K562 (cell line): Measurements from ENCODE around the gene STAMBPL1. TPM values are rescaled to one million over a fixed set of nuclear protein-coding genes. Genes with fewer than 3 reads are reported as not detected.

Experiments used
- ATAC-seq: fragments of 200-7000 bp; cut with Tn5 transposase; 3 replicates; pipeline ENCODE4 v1.9.1; 2020; ENCODE audit warnings: moderate library complexity
- BruUV-seq: library from RNA; stranded (reverse); fragments of 400-500 nt; replicated peaks from 2 replicates; lab custom pipeline; 2021; lab: Mats Ljungman, UMichigan
- CTCF ChIA-PET: fragments of 300-600 bp; formaldehyde crosslinking; extraction: SDS; loops from one replicate; lab custom pipeline; 2021; ENCODE audit warnings: low intra/inter-chr PET ratio; lab: Yijun Ruan, JAX
- POLR2A ChIA-PET: fragments of 300-600, 350-650 bp; sonication (Branson Sonifier 250); formaldehyde crosslinking; extraction: SDS; loops from one replicate; lab custom pipeline; 2021; ENCODE audit warnings: antibody characterized with exemption, inconsistent platforms; lab: Yijun Ruan, JAX
- DNase-seq, 4 experiments: peaks; one replicate each; pipeline versions ENCODE4 v3.0.0 to v3.0.0-alpha.2; 2011 to 2018; ENCODE audit warnings: low spot score in 3 of 4, mixed read lengths in 3 of 4; ENCODE audit errors: extremely low read depth in 1 of 4
- FAIRE-seq: peaks from 2 replicates; lab custom pipeline; 2011; peaks lifted over from hg19 to GRCh38; lab: Jason Lieb, UNC
- H2AFZ ChIP-seq: 2 replicates; pipeline ENCODE4 v1.6.0; 2011; ENCODE audit warnings: low read depth, low read length, control low read depth, inconsistent platforms
- H3K27ac ChIP-seq: fragments of 200-600 bp; 3 replicates; pipeline ENCODE4 v1.8.0; 2011; ENCODE audit warnings: low read depth, mild to moderate bottlenecking, control low read depth, inconsistent platforms, low read length, moderate library complexity, mixed read lengths; ENCODE audit errors: extremely low read depth
- H3K27me3 ChIP-seq, 2 experiments: fragments of 300-600 bp in 1 of 2; 2 replicates in 1 of 2; 3 replicates in 1 of 2; pipeline versions ENCODE4 v1.6.0 to v1.8.0; 2011; ENCODE audit warnings: inconsistent platforms in 2 of 2, low read length in 2 of 2, mild to moderate bottlenecking in 1 of 2, mixed read lengths in 1 of 2, moderate library complexity in 1 of 2; ENCODE audit not compliant: control insufficient read depth in 2 of 2, insufficient read depth in 2 of 2
- H3K36me3 ChIP-seq: fragments of 300-600 bp; 3 replicates; pipeline ENCODE4 v1.8.0; 2011; ENCODE audit warnings: mild to moderate bottlenecking, low read length, inconsistent platforms; ENCODE audit not compliant: control insufficient read depth, insufficient read depth
- H3K4me1 ChIP-seq, 2 experiments: fragments of 200-600 bp in 1 of 2; replicated peaks in 1 of 2; 2 replicates in 1 of 2; 3 replicates in 1 of 2; pipeline versions ENCODE4 v1.5.1 to v1.8.0; 2011; ENCODE audit warnings: inconsistent platforms in 2 of 2, low read length in 2 of 2, mild to moderate bottlenecking in 1 of 2, mixed read lengths in 1 of 2, moderate library complexity in 1 of 2; ENCODE audit not compliant: control insufficient read depth in 2 of 2, insufficient read depth in 2 of 2
- H3K4me2 ChIP-seq: 2 replicates; pipeline ENCODE4 v1.6.1; 2011; ENCODE audit warnings: low read length, control low read depth, inconsistent platforms, mixed read lengths; ENCODE audit not compliant: insufficient read depth
- H3K4me3 ChIP-seq: fragments of 200-600 bp; sonication (generic), shearing (Covaris generic); 2 replicates; pipeline ENCODE4 v1.5.1; 2016; ENCODE audit warnings: control low read depth, inconsistent platforms
- H3K79me2 ChIP-seq: fragments of 200-600 bp; 3 replicates; pipeline ENCODE4 v1.8.0; 2011; ENCODE audit warnings: low read length, inconsistent platforms; ENCODE audit not compliant: control insufficient read depth, insufficient read depth
- H3K9ac ChIP-seq, 2 experiments: 2 replicates each; pipeline versions ENCODE4 v1.6.0 to v1.6.1; 2011; ENCODE audit warnings: low read depth in 2 of 2, low read length in 2 of 2, control low read depth in 1 of 2, inconsistent platforms in 1 of 2, mild to moderate bottlenecking in 1 of 2, mixed read lengths in 1 of 2; ENCODE audit not compliant: insufficient read depth in 1 of 2
- H3K9me1 ChIP-seq: one replicate; pipeline ENCODE4 v1.6.0; 2011; ENCODE audit warnings: inconsistent platforms, mild to moderate bottlenecking, low read length, moderate library complexity; ENCODE audit not compliant: control insufficient read depth, insufficient read depth
- H3K9me3 ChIP-seq: replicated peaks from 2 replicates; pipeline ENCODE4 v1.5.1; 2011; ENCODE audit warnings: low read depth, low read length, inconsistent platforms; ENCODE audit not compliant: control insufficient read depth, insufficient read depth
- H4K20me1 ChIP-seq: replicated peaks from 2 replicates; pipeline ENCODE4 v1.6.1; 2011; ENCODE audit warnings: low read length, inconsistent platforms, mixed read lengths; ENCODE audit not compliant: control insufficient read depth, insufficient read depth
- ATF7 ChIP-seq: fragments of 450-650 bp; IDR thresholded peaks from 2 replicates; pipeline ENCODE4 v1.7.1; 2014; ENCODE audit warnings: mild to moderate bottlenecking, moderate library complexity
- BRD4 ChIP-seq: fragments of 200-600 bp; sonication (generic); IDR thresholded peaks from 2 replicates; pipeline ENCODE4 v1.6.1; 2017; ENCODE audit warnings: inconsistent platforms
- BRD9 ChIP-seq: fragments of 450-650 bp; IDR thresholded peaks from 2 replicates; pipeline ENCODE4 v1.6.1; 2018; ENCODE audit warnings: low read depth; ENCODE audit not compliant: partially characterized antibody
- CBFA2T3 ChIP-seq: fragments of 450-650 bp; IDR thresholded peaks from 2 replicates; pipeline ENCODE4 v1.6.1; 2017
- CEBPG ChIP-seq, 3 experiments: fragments of 200-800 bp in 1 of 3; sonication (Bioruptor generic) in 1 of 3; sonication (generic) in 1 of 3; formaldehyde crosslinking in 1 of 3; IDR thresholded peaks in 2 of 3; conservative IDR thresholded peaks in 1 of 3; 2 replicates each; pipeline versions ENCODE4 v1.6.1 to v1.8.0; 2016 to 2022; ENCODE audit warnings: missing compliant biosample characterization in 2 of 3, missing genetic modification characterization in 2 of 3, mild to moderate bottlenecking in 1 of 3, missing genetic modification reagents in 1 of 3
- DMBX1 ChIP-seq: fragments of 250-450 bp; sonication (Bioruptor Pico); IDR thresholded peaks from 2 replicates; pipeline ENCODE4 v1.8.0; 2022; ENCODE audit warnings: inconsistent platforms, mild to moderate bottlenecking, moderate library complexity, borderline replicate concordance
- TCFL5 ChIP-seq: fragments of 250-450 bp; sonication (Bioruptor Pico); conservative IDR thresholded peaks from 2 replicates; pipeline ENCODE4 v1.6.1; 2021; ENCODE audit warnings: mild to moderate bottlenecking, moderate library complexity, matching md5 sums
- ZEB2 ChIP-seq: fragments of 450-650 bp; IDR thresholded peaks from 2 replicates; pipeline ENCODE4 v1.6.1; 2016
- ZKSCAN1 ChIP-seq: fragments of 150-350 bp; IDR thresholded peaks from 2 replicates; pipeline ENCODE4 v1.6.1; 2016; ENCODE audit warnings: low read depth, low read length
- ZNF197 ChIP-seq: fragments of 200-800 bp; sonication (Bioruptor generic); IDR thresholded peaks from 2 replicates; pipeline ENCODE4 v1.6.1; 2016; ENCODE audit warnings: low read depth, missing genetic modification characterization, missing compliant biosample characterization
- ZNF584 ChIP-seq: fragments of 200-800 bp; sonication (Bioruptor generic); IDR thresholded peaks from 2 replicates; pipeline ENCODE4 v1.6.1; 2016; ENCODE audit warnings: low read depth, mild to moderate bottlenecking, missing genetic modification characterization, missing compliant biosample characterization
- ZNF586 ChIP-seq: fragments of 450-650 bp; formaldehyde crosslinking; conservative IDR thresholded peaks from 2 replicates; pipeline ENCODE4 v1.4.0; 2020; ENCODE audit warnings: mild to moderate bottlenecking, moderate library complexity
- ZNF830 ChIP-seq: fragments of 250-450 bp; sonication (Bioruptor Pico); IDR thresholded peaks from 2 replicates; pipeline ENCODE4 v1.5.0; 2021; ENCODE audit warnings: mild to moderate bottlenecking
- WGBS: fragments of 100-300 bp; shearing (Covaris generic); methylation state at CpG from one replicate; pipeline ENCODE4 v1.1.6; 2016; ENCODE audit warnings: low coverage, mixed read lengths; ENCODE audit not compliant: insufficient coverage; ENCODE audit errors: missing lambda C conversion rate; 5-methylcytosine and 5-hydroxymethylcytosine counted together
- in situ Hi-C: fragments of 300-500 bp; cut with MboI; formaldehyde crosslinking; loops from 4 replicates; pipeline ENCODE4 v1.15.0; 2018; ENCODE audit warnings: inconsistent platforms, mixed read lengths
- intact Hi-C: fragments of 100-400 bp; cut with micrococcal nuclease; formaldehyde crosslinking; loops from 2 replicates; pipeline ENCODE4 v1.14.2; 2022
- polyA plus RNA-seq, 8 experiments: library from polyadenylated mRNA; depleted of rRNA in 4 of 8; stranded (reverse) in 5 of 8; unstranded in 3 of 8; fragments of >200 nt; fragmentation: Nextera tagmentation in 2 of 8; fragmentation: Illumina TruSeq in 1 of 8; extraction: Ambion mirVana in 2 of 8; extraction: Trizol in 1 of 8; gene quantifications; 2 replicates each; pipeline versions ENCODE4 v1.2.1 to v1.2.3, GENCODE V29; 2011 to 2014; ENCODE audit warnings: inconsistent platforms in 1 of 8, missing spikeins in 1 of 8
- total RNA-seq, 7 experiments: library from RNA; depleted of rRNA in 6 of 7; stranded (reverse); fragments of >200 nt in 6 of 7; fragmentation: Illumina TruSeq in 2 of 7; extraction: Trizol in 2 of 7; gene quantifications; 2 replicates each; pipeline versions ENCODE4 v1.2.1 to v1.2.3, GENCODE V29; 2011 to 2021; ENCODE audit warnings: low replicate concordance in 1 of 7
- TF ChIP-seq, protein P1 (sequence below): IDR thresholded peaks from 2 replicates; pipeline ENCODE4 v1.6.1; 2016; ENCODE audit warnings: missing genetic modification characterization, missing compliant biosample characterization
- TF ChIP-seq, protein P2 (sequence below), 2 experiments: fragments of 450-650 bp in 1 of 2; IDR thresholded peaks; 2 replicates each; pipeline ENCODE4 v1.6.1; 2011 to 2017; ENCODE audit warnings: low read depth in 2 of 2, antibody characterized with exemption in 1 of 2, borderline replicate concordance in 1 of 2, low read length in 1 of 2, mild to moderate bottlenecking in 1 of 2, mixed read lengths in 1 of 2; ENCODE audit not compliant: control insufficient read depth in 1 of 2
- TF ChIP-seq, protein P3 (sequence below): fragments of 450-650 bp; IDR thresholded peaks from 2 replicates; pipeline ENCODE4 v1.6.1; 2014; ENCODE audit warnings: low read depth, mild to moderate bottlenecking, moderate library complexity, borderline replicate concordance

The STAMBPL1 gene
- total and polyA plus RNA-seq, 9 of the 15 experiments (the other 6 are each of a cell fraction or from before 2014, with no cell fraction given) = 0.09 TPM; not detected in 8

DNA sequence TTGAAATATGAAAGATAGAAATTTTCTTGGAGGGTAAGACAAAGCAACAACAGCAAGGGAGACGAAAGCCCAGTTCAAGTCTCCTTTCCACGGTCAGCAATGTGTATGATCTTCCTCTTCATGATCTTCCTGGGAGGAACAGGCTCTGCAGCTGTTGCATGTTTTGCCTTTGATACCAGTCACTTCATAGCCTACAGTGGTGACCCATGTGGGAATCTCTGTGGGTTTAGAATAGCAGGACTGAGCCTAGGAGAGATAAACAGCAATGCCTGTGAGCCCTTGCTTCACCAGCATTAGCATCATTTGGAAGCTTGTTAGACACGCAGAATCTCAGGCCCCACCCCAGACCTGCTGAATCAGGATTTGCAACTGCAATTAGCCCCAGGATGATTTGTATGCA, 31.8 kb downstream of the STAMBPL1 start:
- H4K20me1 ChIP-seq = no peaks in the 10 kb centered on the region
- ChIA-PET POLR2A (no interaction called here), CTCF (no interaction called here)
- FAIRE-seq (no peak), ATAC-seq (no peak), DNase-seq (no peak)
- no peaks in the 10 kb centered on the region for H3K9me1 ChIP-seq
- H3K9ac ChIP-seq = no peak overlapping the region
- TF ChIP-seq, protein P1, sequence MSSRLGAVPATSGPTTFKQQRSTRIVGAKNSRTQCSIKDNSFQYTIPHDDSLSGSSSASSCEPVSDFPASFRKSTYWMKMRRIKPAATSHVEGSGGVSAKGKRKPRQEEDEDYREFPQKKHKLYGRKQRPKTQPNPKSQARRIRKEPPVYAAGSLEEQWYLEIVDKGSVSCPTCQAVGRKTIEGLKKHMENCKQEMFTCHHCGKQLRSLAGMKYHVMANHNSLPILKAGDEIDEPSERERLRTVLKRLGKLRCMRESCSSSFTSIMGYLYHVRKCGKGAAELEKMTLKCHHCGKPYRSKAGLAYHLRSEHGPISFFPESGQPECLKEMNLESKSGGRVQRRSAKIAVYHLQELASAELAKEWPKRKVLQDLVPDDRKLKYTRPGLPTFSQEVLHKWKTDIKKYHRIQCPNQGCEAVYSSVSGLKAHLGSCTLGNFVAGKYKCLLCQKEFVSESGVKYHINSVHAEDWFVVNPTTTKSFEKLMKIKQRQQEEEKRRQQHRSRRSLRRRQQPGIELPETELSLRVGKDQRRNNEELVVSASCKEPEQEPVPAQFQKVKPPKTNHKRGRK (tag) = no peak
- no peak for TF ChIP-seq ZKSCAN1
- no peak for TF ChIP-seq ZNF830 (CRISPR knock-in tag)
- TF ChIP-seq BRD9 = no peak
- no peak for TF ChIP-seq ZNF586 (CRISPR knock-in tag)
- TF ChIP-seq BRD4 = no peak
- TF ChIP-seq ZEB2 = no peak
- TF ChIP-seq ZNF584 (CRISPR knock-in tag) = no peak
- no peak for TF ChIP-seq ZNF197 (CRISPR knock-in tag)
- TF ChIP-seq, protein P2, sequence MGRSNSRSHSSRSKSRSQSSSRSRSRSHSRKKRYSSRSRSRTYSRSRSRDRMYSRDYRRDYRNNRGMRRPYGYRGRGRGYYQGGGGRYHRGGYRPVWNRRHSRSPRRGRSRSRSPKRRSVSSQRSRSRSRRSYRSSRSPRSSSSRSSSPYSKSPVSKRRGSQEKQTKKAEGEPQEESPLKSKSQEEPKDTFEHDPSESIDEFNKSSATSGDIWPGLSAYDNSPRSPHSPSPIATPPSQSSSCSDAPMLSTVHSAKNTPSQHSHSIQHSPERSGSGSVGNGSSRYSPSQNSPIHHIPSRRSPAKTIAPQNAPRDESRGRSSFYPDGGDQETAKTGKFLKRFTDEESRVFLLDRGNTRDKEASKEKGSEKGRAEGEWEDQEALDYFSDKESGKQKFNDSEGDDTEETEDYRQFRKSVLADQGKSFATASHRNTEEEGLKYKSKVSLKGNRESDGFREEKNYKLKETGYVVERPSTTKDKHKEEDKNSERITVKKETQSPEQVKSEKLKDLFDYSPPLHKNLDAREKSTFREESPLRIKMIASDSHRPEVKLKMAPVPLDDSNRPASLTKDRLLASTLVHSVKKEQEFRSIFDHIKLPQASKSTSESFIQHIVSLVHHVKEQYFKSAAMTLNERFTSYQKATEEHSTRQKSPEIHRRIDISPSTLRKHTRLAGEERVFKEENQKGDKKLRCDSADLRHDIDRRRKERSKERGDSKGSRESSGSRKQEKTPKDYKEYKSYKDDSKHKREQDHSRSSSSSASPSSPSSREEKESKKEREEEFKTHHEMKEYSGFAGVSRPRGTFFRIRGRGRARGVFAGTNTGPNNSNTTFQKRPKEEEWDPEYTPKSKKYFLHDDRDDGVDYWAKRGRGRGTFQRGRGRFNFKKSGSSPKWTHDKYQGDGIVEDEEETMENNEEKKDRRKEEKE (IDR thresholded peaks at IDR 0.05; ENCODE audit: borderline replicate concordance in 1 of 2, control insufficient read depth in 1 of 2, low read depth in 2 of 2, low read length in 1 of 2) = no peak
- TF ChIP-seq TCFL5 = no peak
- no peak for TF ChIP-seq DMBX1
- TF ChIP-seq, protein P3, sequence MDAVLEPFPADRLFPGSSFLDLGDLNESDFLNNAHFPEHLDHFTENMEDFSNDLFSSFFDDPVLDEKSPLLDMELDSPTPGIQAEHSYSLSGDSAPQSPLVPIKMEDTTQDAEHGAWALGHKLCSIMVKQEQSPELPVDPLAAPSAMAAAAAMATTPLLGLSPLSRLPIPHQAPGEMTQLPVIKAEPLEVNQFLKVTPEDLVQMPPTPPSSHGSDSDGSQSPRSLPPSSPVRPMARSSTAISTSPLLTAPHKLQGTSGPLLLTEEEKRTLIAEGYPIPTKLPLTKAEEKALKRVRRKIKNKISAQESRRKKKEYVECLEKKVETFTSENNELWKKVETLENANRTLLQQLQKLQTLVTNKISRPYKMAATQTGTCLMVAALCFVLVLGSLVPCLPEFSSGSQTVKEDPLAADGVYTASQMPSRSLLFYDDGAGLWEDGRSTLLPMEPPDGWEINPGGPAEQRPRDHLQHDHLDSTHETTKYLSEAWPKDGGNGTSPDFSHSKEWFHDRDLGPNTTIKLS = no peak
- no peak for TF ChIP-seq CEBPG (CRISPR knock-in tag; IDR thresholded peaks at IDR 0.05)
- no peak for TF ChIP-seq CEBPG (tag; conservative IDR thresholded peaks at IDR 0.05 in 1 of 2, IDR thresholded peaks at IDR 0.05 in 1 of 2)
- no peak for TF ChIP-seq CBFA2T3
- TF ChIP-seq ATF7 = no peak
- H3K27ac ChIP-seq = no peak overlapping the region
- H3K4me1 ChIP-seq = no peaks in the 10 kb centered on the region
- no peak overlapping the region for H3K4me2 ChIP-seq
- H3K79me2 ChIP-seq = no peaks in the 10 kb centered on the region
- intact Hi-C loops (no loop called here), in situ Hi-C loops (no loop called here)
- no peaks in the 10 kb centered on the region for H3K36me3 ChIP-seq
- no peak overlapping the region for H2AFZ ChIP-seq
- H3K4me3 ChIP-seq = no peak overlapping the region
- BruUV-seq = no TSS peak
- no peaks in the 10 kb centered on the region for H3K27me3 ChIP-seq
- H3K9me3 ChIP-seq = no peaks in the 10 kb centered on the region
- 0% methylated on average over 3 of the region's 3 CpGs for WGBS
